ENCODE measurements around the gene EMX2. TPM values are rescaled to one million over a fixed set of nuclear protein-coding genes. Genes with fewer than 3 reads are reported as not detected.

The EMX2 gene
- total RNA-seq, 1 experiment from 2014 or later, result not detected

DNA sequence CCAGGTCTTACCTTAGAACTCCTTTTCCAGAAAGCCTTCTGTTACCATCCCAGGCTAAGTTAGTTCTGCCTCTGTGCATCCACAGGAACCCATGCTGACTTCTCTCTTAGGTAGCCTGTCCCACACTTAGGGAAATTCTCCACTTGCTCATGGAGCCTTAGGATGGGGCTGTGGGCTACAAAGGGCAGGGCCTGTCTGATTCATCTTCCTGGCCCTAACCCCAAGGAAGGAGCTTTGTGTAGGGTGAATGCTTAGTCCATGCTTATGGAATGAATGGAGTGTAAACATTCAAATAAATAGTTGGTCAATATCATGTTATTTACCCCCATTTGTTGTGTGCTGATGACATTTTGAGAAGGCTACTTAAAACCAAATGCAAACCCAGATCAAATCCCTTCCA, 54.7 kb downstream of the EMX2 start:
- H3K4me1 ChIP-seq (ENCODE audit: control insufficient read depth in 1 of 2, insufficient read depth in 2 of 2, low read length in 2 of 2), result no peaks in the 10 kb centered on the region
- H3K27ac ChIP-seq (ENCODE audit: low read depth, low read length), result no peak overlapping the region
- H3K4me3 ChIP-seq (replicated peaks in 1 of 2; ENCODE audit: low read depth in 1 of 2, low read length in 2 of 2), result no peak overlapping the region
- H3K27me3 ChIP-seq (ENCODE audit: insufficient read depth, low read length), result peaks cover 48% of the 10 kb centered on the region
- no peak for DNase-seq (ENCODE audit: low read depth, low spot score)
- ATAC-seq, result no peak
- no peaks in the 10 kb centered on the region for H3K79me2 ChIP-seq (ENCODE audit: insufficient read depth, low read length)
- H3K9ac ChIP-seq (ENCODE audit: low read length), result no peak overlapping the region
- no peaks in the 10 kb centered on the region for H4K20me1 ChIP-seq (ENCODE audit: insufficient read depth)
- H3K9me2 ChIP-seq (ENCODE audit: insufficient read depth), result no peaks in the 10 kb centered on the region
- no TSS peak for BruUV-seq (replicated peaks)
- ChIA-PET RAD21 (ENCODE audit: low non-redundant PET in 1 of 2, low total read pairs in 2 of 2, uncharacterized antibody in 2 of 2, unreplicated experiment in 2 of 2) (no interaction called here), POLR2A (no interaction called here), CTCF (no interaction called here)
- no peaks in the 10 kb centered on the region for H3K9me3 ChIP-seq (ENCODE audit: control insufficient read depth in 1 of 2, insufficient read depth in 1 of 2, low read depth in 1 of 2, low read length in 2 of 2)
- no peak overlapping the region for H2AFZ ChIP-seq (ENCODE audit: low read depth, low read length, poor library complexity, severe bottlenecking)
- intact Hi-C loops (cut with micrococcal nuclease), result no loop called here
- H3K36me3 ChIP-seq (ENCODE audit: control insufficient read depth in 1 of 2, insufficient read depth in 2 of 2, low read length in 2 of 2), result no peaks in the 10 kb centered on the region
- H3K4me2 ChIP-seq (ENCODE audit: low read length), result no peak overlapping the region
- TF ChIP-seq SRF (IDR thresholded peaks at IDR 0.05; ENCODE audit: low read depth) (no peak), ELF1 (IDR thresholded peaks at IDR 0.05; ENCODE audit: borderline replicate concordance, low read depth) (no peak), SIN3A (IDR thresholded peaks at IDR 0.05; ENCODE audit: low read depth) (no peak), ZNF274 (IDR thresholded peaks at IDR 0.05; ENCODE audit: low read depth, low read length) (no peak), CBX3 (IDR thresholded peaks at IDR 0.05; ENCODE audit: low read depth) (no peak), EZH2 (IDR thresholded peaks at IDR 0.05) (no peak), CEBPB (IDR thresholded peaks at IDR 0.05; ENCODE audit: low read depth) (no peak), ZFX (IDR thresholded peaks at IDR 0.05) (no peak), FOSL1 (IDR thresholded peaks at IDR 0.05; ENCODE audit: low read depth) (no peak), JUND (IDR thresholded peaks at IDR 0.05) (no peak), RAD21 (IDR thresholded peaks at IDR 0.05; ENCODE audit: low read depth) (no peak), YY1 (IDR thresholded peaks at IDR 0.05; ENCODE audit: extremely low read depth, insufficient replicate concordance, low read depth, low read length) (no peak), POLR2A (IDR thresholded peaks at IDR 0.05; ENCODE audit: borderline replicate concordance, extremely low read depth, insufficient read depth, insufficient read length) (no peak)
- TF ChIP-seq, protein P1, sequence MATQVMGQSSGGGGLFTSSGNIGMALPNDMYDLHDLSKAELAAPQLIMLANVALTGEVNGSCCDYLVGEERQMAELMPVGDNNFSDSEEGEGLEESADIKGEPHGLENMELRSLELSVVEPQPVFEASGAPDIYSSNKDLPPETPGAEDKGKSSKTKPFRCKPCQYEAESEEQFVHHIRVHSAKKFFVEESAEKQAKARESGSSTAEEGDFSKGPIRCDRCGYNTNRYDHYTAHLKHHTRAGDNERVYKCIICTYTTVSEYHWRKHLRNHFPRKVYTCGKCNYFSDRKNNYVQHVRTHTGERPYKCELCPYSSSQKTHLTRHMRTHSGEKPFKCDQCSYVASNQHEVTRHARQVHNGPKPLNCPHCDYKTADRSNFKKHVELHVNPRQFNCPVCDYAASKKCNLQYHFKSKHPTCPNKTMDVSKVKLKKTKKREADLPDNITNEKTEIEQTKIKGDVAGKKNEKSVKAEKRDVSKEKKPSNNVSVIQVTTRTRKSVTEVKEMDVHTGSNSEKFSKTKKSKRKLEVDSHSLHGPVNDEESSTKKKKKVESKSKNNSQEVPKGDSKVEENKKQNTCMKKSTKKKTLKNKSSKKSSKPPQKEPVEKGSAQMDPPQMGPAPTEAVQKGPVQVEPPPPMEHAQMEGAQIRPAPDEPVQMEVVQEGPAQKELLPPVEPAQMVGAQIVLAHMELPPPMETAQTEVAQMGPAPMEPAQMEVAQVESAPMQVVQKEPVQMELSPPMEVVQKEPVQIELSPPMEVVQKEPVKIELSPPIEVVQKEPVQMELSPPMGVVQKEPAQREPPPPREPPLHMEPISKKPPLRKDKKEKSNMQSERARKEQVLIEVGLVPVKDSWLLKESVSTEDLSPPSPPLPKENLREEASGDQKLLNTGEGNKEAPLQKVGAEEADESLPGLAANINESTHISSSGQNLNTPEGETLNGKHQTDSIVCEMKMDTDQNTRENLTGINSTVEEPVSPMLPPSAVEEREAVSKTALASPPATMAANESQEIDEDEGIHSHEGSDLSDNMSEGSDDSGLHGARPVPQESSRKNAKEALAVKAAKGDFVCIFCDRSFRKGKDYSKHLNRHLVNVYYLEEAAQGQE (IDR thresholded peaks at IDR 0.05; ENCODE audit: low read depth), result no peak
- TF ChIP-seq, protein P2, sequence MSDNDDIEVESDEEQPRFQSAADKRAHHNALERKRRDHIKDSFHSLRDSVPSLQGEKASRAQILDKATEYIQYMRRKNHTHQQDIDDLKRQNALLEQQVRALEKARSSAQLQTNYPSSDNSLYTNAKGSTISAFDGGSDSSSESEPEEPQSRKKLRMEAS (IDR thresholded peaks at IDR 0.05), result no peak
- TF ChIP-seq, protein P3, sequence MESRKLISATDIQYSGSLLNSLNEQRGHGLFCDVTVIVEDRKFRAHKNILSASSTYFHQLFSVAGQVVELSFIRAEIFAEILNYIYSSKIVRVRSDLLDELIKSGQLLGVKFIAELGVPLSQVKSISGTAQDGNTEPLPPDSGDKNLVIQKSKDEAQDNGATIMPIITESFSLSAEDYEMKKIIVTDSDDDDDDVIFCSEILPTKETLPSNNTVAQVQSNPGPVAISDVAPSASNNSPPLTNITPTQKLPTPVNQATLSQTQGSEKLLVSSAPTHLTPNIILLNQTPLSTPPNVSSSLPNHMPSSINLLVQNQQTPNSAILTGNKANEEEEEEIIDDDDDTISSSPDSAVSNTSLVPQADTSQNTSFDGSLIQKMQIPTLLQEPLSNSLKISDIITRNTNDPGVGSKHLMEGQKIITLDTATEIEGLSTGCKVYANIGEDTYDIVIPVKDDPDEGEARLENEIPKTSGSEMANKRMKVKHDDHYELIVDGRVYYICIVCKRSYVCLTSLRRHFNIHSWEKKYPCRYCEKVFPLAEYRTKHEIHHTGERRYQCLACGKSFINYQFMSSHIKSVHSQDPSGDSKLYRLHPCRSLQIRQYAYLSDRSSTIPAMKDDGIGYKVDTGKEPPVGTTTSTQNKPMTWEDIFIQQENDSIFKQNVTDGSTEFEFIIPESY (IDR thresholded peaks at IDR 0.05; ENCODE audit: extremely low read depth, insufficient replicate concordance, low read length), result no peak
- TF ChIP-seq, protein P4, sequence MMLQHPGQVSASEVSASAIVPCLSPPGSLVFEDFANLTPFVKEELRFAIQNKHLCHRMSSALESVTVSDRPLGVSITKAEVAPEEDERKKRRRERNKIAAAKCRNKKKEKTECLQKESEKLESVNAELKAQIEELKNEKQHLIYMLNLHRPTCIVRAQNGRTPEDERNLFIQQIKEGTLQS (IDR thresholded peaks at IDR 0.05), result no peak
